ENCODE data around the gene CXorf58. TPM values are rescaled to one million over a fixed set of nuclear protein-coding genes. Genes with fewer than 3 reads are reported as not detected.
A peak's percentile ranks its signal among the peaks of the same experiment; 100 is the strongest.

The CXorf58 gene
- total and polyA plus RNA-seq, 2 of the 8 experiments (the other 6 are each of a cell fraction or from before 2014, with no cell fraction given) = 0.05 TPM; not detected in 1

- Histone ChIP-seq H2BK12ac (ENCODE audit: low read depth, low read length) (no peak overlapping the region), H2BK20ac (ENCODE audit: low read length) (no peak overlapping the region), H3K36me3 (ENCODE audit: control insufficient read depth in 2 of 4, insufficient read depth in 4 of 4, low read length in 3 of 4) (no peaks in the 10 kb centered on the region), H3K79me1 (ENCODE audit: low read depth, low read length) (no peaks in the 10 kb centered on the region), H2BK120ac (replicated peaks; ENCODE audit: low read depth, low read length) (no peak overlapping the region), H3K79me2 (ENCODE audit: control insufficient read depth in 1 of 2, insufficient read depth in 2 of 2, low read length in 2 of 2) (no peaks in the 10 kb centered on the region), H4K8ac (ENCODE audit: extremely low read depth, insufficient read depth, low read length) (0 out of 2 replicates have a peak overlapping the region, but pooled peaks have one; percentile 51), H2AFZ (ENCODE audit: low read length) (peak overlapping the region; percentile 98), H3K27ac (ENCODE audit: low read depth, low read length) (no peak overlapping the region; the same call in 1 of the 2 replicates), H4K91ac (replicated peaks; ENCODE audit: insufficient read length, low read length) (no peak overlapping the region), H4K20me1 (replicated peaks in 1 of 2; ENCODE audit: control insufficient read depth in 1 of 2, insufficient read depth in 2 of 2, low read length in 2 of 2) (no peaks in the 10 kb centered on the region), H3K23me2 (ENCODE audit: low read depth, low read length) (no peaks in the 10 kb centered on the region), H3K23ac (ENCODE audit: insufficient read length) (no peak overlapping the region), H3K4me1 (replicated peaks in 1 of 4; ENCODE audit: control insufficient read depth in 3 of 4, insufficient read depth in 4 of 4, low read length in 3 of 4) (no peaks in the 10 kb centered on the region), H3K27me3 (replicated peaks in 1 of 4; ENCODE audit: control insufficient read depth in 3 of 4, extremely low read depth in 1 of 4, insufficient read depth in 3 of 4, low read length in 3 of 4) (no peaks in the 10 kb centered on the region), H3K18ac (ENCODE audit: extremely low read depth, low read length) (no peak overlapping the region), H2BK15ac (ENCODE audit: low read length) (no peak overlapping the region), H3K9me3 (ENCODE audit: insufficient read depth in 2 of 2, low read depth in 1 of 2, low read length in 1 of 2) (no peaks in the 10 kb centered on the region), H2BK5ac (ENCODE audit: low read depth, low read length) (no peak overlapping the region), H3K4me3 (ENCODE audit: extremely low read depth in 1 of 4, insufficient read depth in 2 of 4, low read depth in 3 of 4, low read length in 4 of 4) (no peak overlapping the region), H3K56ac (replicated peaks; ENCODE audit: insufficient read length, low read depth, low read length) (no peak overlapping the region), H2AK5ac (ENCODE audit: low read depth, low read length) (no peak overlapping the region), H4K5ac (ENCODE audit: insufficient read length, low read depth, low read length) (no peak overlapping the region), H3K4me2 (ENCODE audit: insufficient read depth in 1 of 2, low read depth in 2 of 2, low read length in 2 of 2) (no peak overlapping the region), H3K14ac (ENCODE audit: insufficient read length) (no peak overlapping the region), H3K4ac (replicated peaks; ENCODE audit: insufficient read length, low read depth, low read length) (no peak overlapping the region), H3K9ac (replicated peaks in 1 of 4; ENCODE audit: extremely low read depth in 1 of 4, low read depth in 3 of 4, low read length in 3 of 4) (no peak overlapping the region)
- CTCF ChIA-PET (ENCODE audit: partially characterized antibody) = interaction anchor here (0.6 to 0.7 kb wide), 3 partner anchors 134 to 684 kb away, joined by 3 to 5 read pairs (median 3); no protein-coding TSS in a partner anchor
- WGBS, 2 experiments (ENCODE audit: extremely low coverage in 1 of 2, insufficient coverage in 1 of 2, insufficient read length in 1 of 2, insufficient replicate concordance in 2 of 2, low coverage in 1 of 2, low lambda C conversion rate in 2 of 2, missing lambda C conversion rate in 1 of 2) = 71% methylated on average over 9 of the region's 9 CpGs; no CpG with 5 or more reads in 1 of the 2 experiments
- peak; percentile 50 for FAIRE-seq
- peak in 1 of 2 experiments; percentile 48 for DNase-seq (ENCODE audit: low read depth in 1 of 2, low spot score in 2 of 2)
- POLR2A ChIA-PET (ENCODE audit: partially characterized antibody) = interaction anchor here (0.7 kb wide), 1 partner anchor 130 kb away, joined by 5 read pairs; no protein-coding TSS in a partner anchor
- TF ChIP-seq, protein P1, sequence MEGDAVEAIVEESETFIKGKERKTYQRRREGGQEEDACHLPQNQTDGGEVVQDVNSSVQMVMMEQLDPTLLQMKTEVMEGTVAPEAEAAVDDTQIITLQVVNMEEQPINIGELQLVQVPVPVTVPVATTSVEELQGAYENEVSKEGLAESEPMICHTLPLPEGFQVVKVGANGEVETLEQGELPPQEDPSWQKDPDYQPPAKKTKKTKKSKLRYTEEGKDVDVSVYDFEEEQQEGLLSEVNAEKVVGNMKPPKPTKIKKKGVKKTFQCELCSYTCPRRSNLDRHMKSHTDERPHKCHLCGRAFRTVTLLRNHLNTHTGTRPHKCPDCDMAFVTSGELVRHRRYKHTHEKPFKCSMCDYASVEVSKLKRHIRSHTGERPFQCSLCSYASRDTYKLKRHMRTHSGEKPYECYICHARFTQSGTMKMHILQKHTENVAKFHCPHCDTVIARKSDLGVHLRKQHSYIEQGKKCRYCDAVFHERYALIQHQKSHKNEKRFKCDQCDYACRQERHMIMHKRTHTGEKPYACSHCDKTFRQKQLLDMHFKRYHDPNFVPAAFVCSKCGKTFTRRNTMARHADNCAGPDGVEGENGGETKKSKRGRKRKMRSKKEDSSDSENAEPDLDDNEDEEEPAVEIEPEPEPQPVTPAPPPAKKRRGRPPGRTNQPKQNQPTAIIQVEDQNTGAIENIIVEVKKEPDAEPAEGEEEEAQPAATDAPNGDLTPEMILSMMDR (IDR thresholded peaks at IDR 0.05; ENCODE audit: control extremely low read depth in 1 of 3, insufficient read depth in 1 of 3, low read depth in 1 of 3, low read length in 3 of 3) = peak in 2 of 3 experiments; percentile 42 to 60; a peak in 2 of 4 replicates
- peak; percentile 77 to 79 for TF ChIP-seq RAD21 (IDR thresholded peaks at IDR 0.05 in 1 of 2, conservative IDR thresholded peaks at IDR 0.05 in 1 of 2; ENCODE audit: low read depth in 2 of 2, low read length in 2 of 2)
- no peak for TF ChIP-seq NANOG (IDR thresholded peaks at IDR 0.05; ENCODE audit: insufficient read depth, low read depth, low read length, poor library complexity, severe bottlenecking)
Observed at GRCh38 chrX:23919706-23920320, 12.0 kb downstream of the CXorf58 start.
